Measurements from ENCODE around the gene JMY.

GRCh38 chr5:79258801-79259200 lies 22.9 kb downstream of the JMY start:
- no peak for TF ChIP-seq CTCF (optimal IDR thresholded peaks at IDR 0.05 in 1 of 3, IDR thresholded peaks at IDR 0.05 in 1 of 3, conservative IDR thresholded peaks at IDR 0.05 in 1 of 3; ENCODE audit: extremely low read depth in 1 of 3, insufficient read depth in 2 of 3, low read length in 3 of 3)
- no peak for TF ChIP-seq EZH2 (IDR thresholded peaks at IDR 0.05; ENCODE audit: low read length)
